ENCODE measurements around the gene OVOL2.
"Not testable (repeated sequence)": the region's sequence is repeated elsewhere in the genome, so short reads cannot be mapped to it uniquely, and the experiment has no call there.

The OVOL2 gene

GRCh38 chr20:18057101-18057993 is at the start of gene OVOL2:
TSS of gene OVOL2 (minus strand) at chr20:18057916. CDS start at chr20:18057634, 282 bp downstream.
- DNase-seq (ENCODE audit: low read depth) = no peak

GRCh38 chr20:18103497-18103896 is 45.8 kb upstream of the OVOL2 start:
- DNase-seq (ENCODE audit: low read depth) = no peak

GRCh38 chr20:18101125-18101810 is 43.6 kb upstream of the OVOL2 start:
- no peak for DNase-seq (ENCODE audit: low read depth)

GRCh38 chr20:18100569-18100968 is 42.9 kb upstream of the OVOL2 start:
- not testable (repeated sequence) for DNase-seq (ENCODE audit: low read depth)

- no peak for DNase-seq (ENCODE audit: low read depth)
Measured at GRCh38 chr20:18094191-18094590, 36.5 kb upstream of the OVOL2 start.

GRCh38 chr20:18093388-18093787 is 35.7 kb upstream of the OVOL2 start:
- DNase-seq (ENCODE audit: low read depth) = no peak

- no peak for DNase-seq (ENCODE audit: low read depth)
Measured at GRCh38 chr20:18092890-18093289, 35.2 kb upstream of the OVOL2 start.

- no peak for DNase-seq (ENCODE audit: low read depth)
Measured at GRCh38 chr20:18091623-18092022, 33.9 kb upstream of the OVOL2 start.

- DNase-seq (ENCODE audit: low read depth) = no peak
Measured at GRCh38 chr20:18090477-18090876, 32.8 kb upstream of the OVOL2 start.

GRCh38 chr20:18090044-18090443 is 32.3 kb upstream of the OVOL2 start:
- no peak for DNase-seq (ENCODE audit: low read depth)

- DNase-seq (ENCODE audit: low read depth) = not testable (repeated sequence)
Measured at GRCh38 chr20:18088841-18089240, 31.1 kb upstream of the OVOL2 start.

- DNase-seq (ENCODE audit: low read depth) = not testable (repeated sequence)
Measured at GRCh38 chr20:18088298-18088697, 30.6 kb upstream of the OVOL2 start.

- DNase-seq (ENCODE audit: low read depth) = no peak
Measured at GRCh38 chr20:18087054-18087453, 29.3 kb upstream of the OVOL2 start.

- DNase-seq (ENCODE audit: low read depth) = not testable (repeated sequence)
Measured at GRCh38 chr20:18080836-18081235, 23.1 kb upstream of the OVOL2 start.

GRCh38 chr20:18079756-18080353 is 22.1 kb upstream of the OVOL2 start:
- no peak for DNase-seq (ENCODE audit: low read depth)

GRCh38 chr20:18077157-18077556 is 19.4 kb upstream of the OVOL2 start:
- DNase-seq (ENCODE audit: low read depth) = no peak

- DNase-seq (ENCODE audit: low read depth) = no peak
Measured at GRCh38 chr20:18072532-18072931, 14.8 kb upstream of the OVOL2 start.

- no peak for DNase-seq (ENCODE audit: low read depth)
Measured at GRCh38 chr20:18066421-18067333, 9.0 kb upstream of the OVOL2 start.

GRCh38 chr20:18063676-18064075 is 6.0 kb upstream of the OVOL2 start:
- DNase-seq (ENCODE audit: low read depth) = no peak

- no peak for DNase-seq (ENCODE audit: low read depth)
Measured at GRCh38 chr20:18059603-18060002, 1.9 kb upstream of the OVOL2 start.

- no peak for DNase-seq (ENCODE audit: low read depth)
Measured at GRCh38 chr20:18058661-18059467, 1.1 kb upstream of the OVOL2 start.
